Prostate gland (tissue), 2 donors: Measurements from ENCODE around the gene SMIM15. TPM values are rescaled to one million over a fixed set of nuclear protein-coding genes. Genes with fewer than 3 reads are reported as not detected.

Source experiments
- DNase-seq: peaks from one replicate; pipeline ENCODE4 v3.0.0-alpha.2; 2019; ENCODE audit warnings: low spot score
- H3K27ac ChIP-seq, 2 donors: fragments of 200-600 bp; sonication (generic); 2 replicates each; pipeline ENCODE4 v1.5.1; 2017 to 2019
- H3K27me3 ChIP-seq: fragments of 200-600 bp; sonication (generic); replicated peaks from 2 replicates; pipeline ENCODE4 v1.5.1; 2019; ENCODE audit not compliant: insufficient read depth
- H3K36me3 ChIP-seq, 2 donors: fragments of 200-600 bp; sonication (generic); 1 replicate in 1 of 2; 2 replicates in 1 of 2; pipeline versions ENCODE4 v1.5.1 to v1.8.1; 2017 to 2019
- H3K4me1 ChIP-seq: fragments of 200-600 bp; sonication (generic); replicated peaks from 2 replicates; pipeline ENCODE4 v1.5.1; 2019
- H3K4me3 ChIP-seq, 2 donors: fragments of 200-600 bp; sonication (generic); 2 replicates each; pipeline ENCODE4 v1.5.1; 2017 to 2019
- H3K9me3 ChIP-seq: fragments of 200-600 bp; sonication (generic); 2 replicates; pipeline ENCODE4 v1.5.1; 2017
- POLR2A ChIP-seq: fragments of 450-650 bp; IDR thresholded peaks from one replicate; pipeline ENCODE4 v1.6.1; 2016; ENCODE audit warnings: antibody characterized with exemption, mild to moderate bottlenecking
- POLR2AphosphoS5 ChIP-seq: sonication (generic); formaldehyde crosslinking; IDR thresholded peaks from one replicate; pipeline ENCODE4 v1.6.1; 2017; ENCODE audit warnings: antibody characterized with exemption
- WGBS: methylation state at CpG from one replicate; pipeline ENCODE4 v1.1.5; 2018; 5-methylcytosine and 5-hydroxymethylcytosine counted together
- intact Hi-C: fragments of 100-400 bp; cut with DNase I; formaldehyde crosslinking; loops from one replicate; pipeline ENCODE4 v1.14.2; 2022
- total RNA-seq, 2 donors: library from RNA; depleted of rRNA; stranded (reverse); fragments of >200 nt; gene quantifications; one replicate each; pipeline ENCODE4 v1.1.0, GENCODE V29; 2016
- TF ChIP-seq, protein P1 (sequence below), 4 experiments: fragments of 200-600 bp in 2 of 4; fragments of 450-650 bp in 2 of 4; sonication (generic) in 2 of 4; IDR thresholded peaks; 1 replicate in 3 of 4; 2 replicates in 1 of 4; pipeline ENCODE4 v1.5.1; 2016 to 2019; ENCODE audit warnings: antibody characterized with exemption in 4 of 4, mild to moderate bottlenecking in 2 of 4, moderate library complexity in 2 of 4

The SMIM15 gene
- total RNA-seq, 2 donors from 2014 or later, result 30.0 to 53.1 TPM

DNA sequence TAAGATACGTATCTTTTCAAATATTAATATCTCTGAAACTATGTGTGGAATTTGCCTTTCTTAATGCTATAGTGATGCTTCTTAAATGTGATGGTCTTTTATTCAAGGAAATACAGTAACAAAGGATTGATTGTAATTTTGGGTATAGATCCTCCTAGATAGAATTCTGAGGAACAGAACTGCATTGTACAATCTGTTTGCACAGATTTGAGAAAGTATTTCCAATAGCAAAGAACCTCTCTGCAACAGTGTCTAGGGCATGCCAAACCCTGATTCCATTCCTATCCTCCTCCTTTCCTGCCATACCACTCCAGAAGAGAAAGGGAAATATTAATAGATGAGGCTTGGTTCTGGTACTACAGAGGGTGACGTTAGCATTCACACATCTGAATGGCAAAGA is 10.4 kb downstream of the SMIM15 start:
- Histone ChIP-seq H3K27me3 (no peaks in the 10 kb centered on the region), H3K36me3 (no peaks in the 10 kb centered on the region), H3K4me3 (no peak overlapping the region), H3K4me1 (no peaks in the 10 kb centered on the region), H3K27ac (no peak overlapping the region), H3K9me3 (no peaks in the 10 kb centered on the region)
- TF ChIP-seq POLR2A, result no peak
- TF ChIP-seq, protein P1, sequence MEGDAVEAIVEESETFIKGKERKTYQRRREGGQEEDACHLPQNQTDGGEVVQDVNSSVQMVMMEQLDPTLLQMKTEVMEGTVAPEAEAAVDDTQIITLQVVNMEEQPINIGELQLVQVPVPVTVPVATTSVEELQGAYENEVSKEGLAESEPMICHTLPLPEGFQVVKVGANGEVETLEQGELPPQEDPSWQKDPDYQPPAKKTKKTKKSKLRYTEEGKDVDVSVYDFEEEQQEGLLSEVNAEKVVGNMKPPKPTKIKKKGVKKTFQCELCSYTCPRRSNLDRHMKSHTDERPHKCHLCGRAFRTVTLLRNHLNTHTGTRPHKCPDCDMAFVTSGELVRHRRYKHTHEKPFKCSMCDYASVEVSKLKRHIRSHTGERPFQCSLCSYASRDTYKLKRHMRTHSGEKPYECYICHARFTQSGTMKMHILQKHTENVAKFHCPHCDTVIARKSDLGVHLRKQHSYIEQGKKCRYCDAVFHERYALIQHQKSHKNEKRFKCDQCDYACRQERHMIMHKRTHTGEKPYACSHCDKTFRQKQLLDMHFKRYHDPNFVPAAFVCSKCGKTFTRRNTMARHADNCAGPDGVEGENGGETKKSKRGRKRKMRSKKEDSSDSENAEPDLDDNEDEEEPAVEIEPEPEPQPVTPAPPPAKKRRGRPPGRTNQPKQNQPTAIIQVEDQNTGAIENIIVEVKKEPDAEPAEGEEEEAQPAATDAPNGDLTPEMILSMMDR (IDR thresholded peaks at IDR 0.05), result no peak
- TF ChIP-seq POLR2AphosphoS5, result no peak
- 94% methylated on average over 2 of the region's 2 CpGs for WGBS
- intact Hi-C loops, result no loop called here
- DNase-seq, result no peak

DNA sequence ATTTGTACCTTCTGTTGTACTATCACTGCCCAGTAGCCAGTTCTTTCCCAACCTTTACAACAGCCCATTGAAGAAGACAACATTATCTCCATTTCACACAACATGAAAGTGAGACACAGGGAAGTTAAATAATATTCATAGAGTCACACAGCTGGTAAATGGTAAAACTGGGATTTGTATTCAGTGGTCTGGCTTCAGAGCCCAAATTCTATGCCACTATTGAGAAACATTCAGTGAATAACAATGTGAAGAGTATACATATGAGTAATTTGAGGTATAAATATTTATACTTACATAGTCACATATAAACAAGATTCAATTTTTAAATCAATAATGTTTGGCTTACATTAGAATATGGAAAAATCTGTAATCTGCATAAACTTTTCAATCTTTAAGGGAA is 13.8 kb downstream of the SMIM15 start:
- Histone ChIP-seq H3K9me3 (no peaks in the 10 kb centered on the region), H3K27me3 (no peaks in the 10 kb centered on the region), H3K27ac (no peak overlapping the region), H3K4me3 (no peak overlapping the region), H3K36me3 (no peaks in the 10 kb centered on the region), H3K4me1 (no peaks in the 10 kb centered on the region)
- intact Hi-C loops, result no loop called here
- no peak for TF ChIP-seq POLR2AphosphoS5
- no peak for TF ChIP-seq POLR2A
- TF ChIP-seq, protein P1 (IDR thresholded peaks at IDR 0.05), result no peak
- DNase-seq, result no peak

DNA sequence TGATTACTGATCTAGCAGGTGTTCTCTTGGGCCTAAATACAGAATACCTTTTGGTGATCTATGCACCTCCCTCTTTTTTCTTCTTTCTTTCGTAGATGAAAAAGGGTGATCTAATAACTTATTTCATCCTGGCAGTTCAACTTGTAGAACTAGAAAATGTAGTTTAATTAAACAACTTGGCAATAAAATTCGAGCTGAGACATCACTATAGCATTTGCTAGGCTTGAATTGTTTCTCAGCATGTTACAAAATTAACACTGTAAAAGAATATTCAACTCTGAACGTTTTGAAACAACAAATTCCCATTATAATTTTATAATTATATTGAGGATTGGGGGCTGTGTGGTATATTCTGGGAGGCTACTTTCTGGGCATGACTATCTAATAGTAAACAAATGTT is 19.5 kb downstream of the SMIM15 start:
- Histone ChIP-seq H3K36me3 (no peaks in the 10 kb centered on the region), H3K9me3 (no peaks in the 10 kb centered on the region), H3K4me1 (no peaks in the 10 kb centered on the region), H3K27ac (no peak overlapping the region), H3K4me3 (no peak overlapping the region), H3K27me3 (no peaks in the 10 kb centered on the region)
- no peak for DNase-seq
- TF ChIP-seq, protein P1 (IDR thresholded peaks at IDR 0.05), result no peak
- TF ChIP-seq POLR2A, result no peak
- TF ChIP-seq POLR2AphosphoS5, result no peak
- 38% methylated on average over 3 of the region's 3 CpGs for WGBS
- intact Hi-C loops, result no loop called here

DNA sequence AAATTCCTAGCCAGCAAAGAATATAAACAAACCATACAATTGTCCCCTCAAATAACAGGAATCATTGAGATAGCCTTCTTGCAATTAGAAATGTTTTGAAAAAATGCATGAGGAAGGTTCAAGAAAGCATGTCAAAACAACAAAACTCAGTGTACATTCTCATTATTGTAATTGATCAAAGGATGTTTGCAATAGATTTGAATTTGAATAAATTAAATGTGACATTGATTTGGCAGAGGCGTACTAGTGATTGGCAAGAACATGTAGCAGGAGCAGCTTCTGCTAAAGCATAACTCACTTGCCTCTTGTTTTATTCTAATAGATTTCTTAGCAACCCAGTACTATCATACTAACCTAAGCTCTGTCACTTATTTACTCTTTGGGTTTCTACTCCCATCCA is 19.9 kb downstream of the SMIM15 start:
- H3K27me3 ChIP-seq, result no peaks in the 10 kb centered on the region

DNA sequence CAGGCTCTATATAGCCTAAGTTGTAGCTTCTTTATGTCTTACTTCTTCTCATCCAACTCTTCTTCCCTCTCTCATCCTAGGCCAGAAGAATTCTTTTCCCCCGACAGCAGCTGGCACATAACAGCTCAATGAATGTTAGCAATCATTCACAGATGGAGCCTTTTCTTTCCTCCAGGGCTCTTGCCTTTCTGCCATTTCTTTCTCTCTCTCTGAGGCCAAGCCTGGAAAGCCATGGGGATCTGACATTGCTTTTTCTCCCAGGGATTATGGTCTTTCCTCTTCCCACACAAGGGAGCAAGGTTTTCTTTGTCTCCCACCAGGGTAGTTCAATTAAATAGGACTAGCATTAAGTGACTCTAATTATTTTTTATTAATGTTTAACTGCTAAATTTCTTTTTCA is 20.5 kb downstream of the SMIM15 start:
- Histone ChIP-seq H3K27me3 (no peaks in the 10 kb centered on the region), H3K4me1 (no peaks in the 10 kb centered on the region), H3K27ac (no peak overlapping the region), H3K36me3 (no peaks in the 10 kb centered on the region), H3K9me3 (no peaks in the 10 kb centered on the region), H3K4me3 (no peak overlapping the region)
- DNase-seq, result no peak
- 50% methylated on average over 1 of the region's 1 CpG for WGBS
- TF ChIP-seq POLR2A (no peak), POLR2AphosphoS5 (no peak)
- TF ChIP-seq, protein P1 (IDR thresholded peaks at IDR 0.05), result no peak
- intact Hi-C loops, result no loop called here

More for the DNA sequence above, 19.9 kb downstream of the SMIM15 start:
- no peak for DNase-seq
- Histone ChIP-seq H3K4me3 (no peak overlapping the region), H3K27ac (no peak overlapping the region), H3K9me3 (no peaks in the 10 kb centered on the region), H3K4me1 (no peaks in the 10 kb centered on the region), H3K36me3 (no peaks in the 10 kb centered on the region)
- TF ChIP-seq, protein P1 (IDR thresholded peaks at IDR 0.05), result no peak
- TF ChIP-seq POLR2A (no peak), POLR2AphosphoS5 (no peak)
- WGBS, result 83% methylated on average over 1 of the region's 1 CpG
- intact Hi-C loops, result no loop called here
